Right cardiac atrium (tissue), 5 donors: Measurements from ENCODE around the gene HTR1E. TPM values are rescaled to one million over a fixed set of nuclear protein-coding genes. Genes with fewer than 3 reads are reported as not detected.
A peak's percentile ranks its signal among the peaks of the same experiment; 100 is the strongest.
"Not testable (repeated sequence)": the region's sequence is repeated elsewhere in the genome, so short reads cannot be mapped to it uniquely, and the experiment has no call there.

Experiments used
- ATAC-seq, 2 donors: fragments of 200-7000 bp; cut with Tn5 transposase; one replicate each; pipeline versions ENCODE4 v1.8.0 to v1.9.1; 2020; ENCODE audit warnings: moderate library complexity in 2 of 2, mild to moderate bottlenecking in 1 of 2
- DNase-seq, 3 donors: peaks; one replicate each; pipeline ENCODE4 v3.0.0-alpha.2; 2020
- H3K27ac ChIP-seq: one replicate; pipeline ENCODE4 v1.5.1; 2013; ENCODE audit warnings: mild to moderate bottlenecking, low read length, control low read depth, moderate library complexity
- H3K27me3 ChIP-seq: one replicate; pipeline ENCODE4 v1.6.1; 2013; ENCODE audit not compliant: control insufficient read depth, insufficient read depth
- H3K4me1 ChIP-seq: one replicate; pipeline ENCODE4 v1.6.1; 2013; ENCODE audit warnings: low read length; ENCODE audit not compliant: control insufficient read depth, insufficient read depth
- H3K4me3 ChIP-seq: one replicate; pipeline ENCODE4 v1.5.1; 2013; ENCODE audit warnings: low read length, control low read depth
- H3K9me3 ChIP-seq: one replicate; pipeline ENCODE4 v1.6.1; 2013; ENCODE audit warnings: low read length; ENCODE audit not compliant: control insufficient read depth
- WGBS: extraction: QIAGEN DNeasy Blood & Tissue Kit; methylation state at CpG from one replicate; pipeline ENCODE4 v1.1.7; 2013; 5-methylcytosine and 5-hydroxymethylcytosine counted together
- intact Hi-C, 4 donors: fragments of 100-400 bp; cut with DNase I; formaldehyde crosslinking; loops; one replicate each; pipeline versions ENCODE4 v1.11.0 to v1.14.0; 2022 to 2023
- polyA plus RNA-seq: library from polyadenylated mRNA; stranded (reverse); fragments of 200-250 nt; gene quantifications from one replicate; pipeline ENCODE4 v1.2.3, GENCODE V29; 2013
- total RNA-seq, 4 donors: library from RNA; stranded (reverse); fragmentation: NEBNext Ultra II Directional; extraction: Animal tissue kit (Norgen Biotek cat#: 25700); gene quantifications; one replicate each; pipeline ENCODE4 v1.2.1, GENCODE V29; 2021
- donor health status: healthy with polysubstance abuse.
- donor health status: DM: no; HTN: yes; CAD: no.
- donor health status: DM: no; HTN: no; CAD: no.
- donor health status: DM: no; HTN: yes; CAD: no; lungs with severe emphysema.
- donor health status: DM: yes; HTN: yes; CAD: no.

Gene HTR1E
- total and polyA plus RNA-seq, 5 donors: not detected

DNA sequence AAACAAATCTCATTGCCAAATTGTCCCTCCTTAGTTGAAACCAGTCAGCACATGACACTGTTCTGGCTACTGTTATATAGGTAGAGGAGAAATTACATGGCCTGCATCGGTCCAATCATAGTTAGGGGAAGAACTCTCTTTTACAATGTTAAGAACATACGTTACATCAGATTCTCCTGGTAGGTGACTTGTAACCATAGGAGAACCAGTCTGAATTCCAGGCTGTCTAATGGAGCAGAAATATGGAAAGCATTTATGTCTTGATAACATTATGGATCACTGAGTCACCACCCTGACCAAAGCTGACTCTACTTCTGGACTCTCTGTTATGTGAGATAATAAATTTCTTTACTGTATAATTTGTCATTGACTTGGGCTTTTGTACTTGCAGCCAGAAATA lies 40.9 kb downstream of the HTR1E start:
- DNase-seq (no peak), ATAC-seq (no peak)
- Histone ChIP-seq H3K4me3 (no peak overlapping the region), H3K27me3 (no peaks in the 10 kb centered on the region), H3K4me1 (no peaks in the 10 kb centered on the region), H3K27ac (no peak overlapping the region), H3K9me3 (no peaks in the 10 kb centered on the region)
- WGBS: 83% methylated on average over 2 of the region's 2 CpGs
- intact Hi-C loops: no loop called here

DNA sequence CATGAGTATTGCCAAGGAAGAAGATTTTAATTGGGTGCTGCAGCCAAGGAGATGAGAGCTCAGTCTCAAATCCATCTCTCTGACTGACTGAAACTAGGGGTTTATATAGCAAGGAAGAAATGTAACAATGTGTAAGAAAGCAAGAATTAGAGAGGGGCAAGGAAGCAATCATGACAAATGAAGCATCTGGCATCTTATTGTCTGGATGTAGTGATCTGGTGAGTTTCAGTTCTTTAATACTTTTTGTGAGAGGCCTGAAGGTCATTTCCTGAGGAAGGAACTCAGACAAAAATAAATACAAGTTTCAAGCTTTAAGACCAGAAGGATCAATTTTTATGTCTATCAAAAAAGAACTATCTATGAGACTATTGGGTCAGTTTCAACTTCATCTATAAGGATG lies 64.2 kb downstream of the HTR1E start:
- Histone ChIP-seq H3K4me1 (no peaks in the 10 kb centered on the region), H3K9me3 (no peaks in the 10 kb centered on the region), H3K27ac (no peak overlapping the region), H3K4me3 (no peak overlapping the region), H3K27me3 (no peaks in the 10 kb centered on the region)
- DNase-seq (no peak), ATAC-seq (no peak)
- intact Hi-C loops: no loop called here

DNA sequence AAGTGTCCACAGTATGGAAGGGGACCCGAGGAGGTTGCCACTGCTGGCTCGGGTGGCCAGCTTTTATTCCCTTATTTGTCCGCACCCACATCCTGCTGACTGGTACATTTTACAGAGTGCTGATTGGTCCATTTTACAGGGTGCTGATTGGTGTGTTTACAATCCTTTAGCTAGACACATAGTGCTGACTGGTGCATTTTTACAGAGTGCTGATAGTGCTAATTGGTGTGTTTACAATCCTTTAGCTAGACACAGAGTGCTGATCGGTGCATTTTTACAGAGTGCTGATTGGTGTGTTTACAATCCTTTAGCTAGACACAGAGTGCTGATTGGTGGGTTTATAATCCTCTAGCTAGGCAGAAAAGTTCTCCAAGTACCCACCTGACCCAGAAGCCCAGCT lies 65.1 kb downstream of the HTR1E start:
- H3K9me3 ChIP-seq, intact Hi-C loops, H3K27me3 ChIP-seq, DNase-seq, H3K4me3 ChIP-seq, H3K4me1 ChIP-seq, H3K27ac ChIP-seq, ATAC-seq: not testable (repeated sequence)
- 87% methylated on average over 4 of the region's 4 CpGs for WGBS

DNA sequence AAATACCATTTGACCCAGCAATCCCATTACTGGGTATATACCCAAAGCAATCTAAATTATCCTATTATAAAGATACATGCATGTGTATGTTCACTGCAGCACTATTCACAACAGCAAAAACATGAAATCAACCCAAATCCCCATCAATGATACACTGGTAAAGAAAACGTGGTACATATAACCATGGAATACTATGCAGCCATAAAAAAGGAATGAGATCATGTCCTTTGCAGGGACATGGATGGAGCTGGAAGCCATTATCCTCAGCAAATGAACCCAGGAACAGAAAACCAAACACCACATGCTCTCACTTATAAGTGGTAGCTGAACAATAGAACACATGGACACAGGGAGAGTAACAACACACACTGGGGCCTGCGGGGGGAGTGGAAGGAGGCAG lies 69.2 kb downstream of the HTR1E start:
- H3K4me3 ChIP-seq, H3K27me3 ChIP-seq, H3K9me3 ChIP-seq, H3K4me1 ChIP-seq, ATAC-seq, H3K27ac ChIP-seq, DNase-seq, intact Hi-C loops: not testable (repeated sequence)
- 70% methylated on average over 2 of the region's 2 CpGs for WGBS

DNA sequence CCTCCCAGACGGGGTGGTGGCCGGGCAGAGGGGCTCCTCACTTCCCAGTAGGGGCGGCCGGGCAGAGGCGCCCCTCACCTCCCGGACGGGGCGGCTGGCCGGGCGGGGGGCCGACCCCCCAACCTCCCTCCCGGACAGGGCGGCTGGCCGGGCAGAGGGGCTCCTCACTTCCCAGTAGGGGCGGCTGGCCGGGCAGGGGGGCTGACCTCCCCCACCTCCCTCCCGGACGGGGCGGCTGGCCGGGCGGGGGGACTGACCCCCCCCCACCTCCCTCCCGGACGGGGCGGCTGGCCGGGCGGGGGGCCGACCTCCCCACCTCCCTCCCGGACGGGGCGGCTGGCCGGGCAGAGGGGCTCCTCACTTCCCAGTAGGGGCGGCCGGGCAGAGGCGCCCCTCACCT lies 72.3 kb downstream of the HTR1E start:
- H3K27ac ChIP-seq, ATAC-seq, H3K4me3 ChIP-seq, H3K9me3 ChIP-seq, H3K27me3 ChIP-seq, intact Hi-C loops, H3K4me1 ChIP-seq: not testable (repeated sequence)
- WGBS: 96% methylated on average over 16 of the region's 34 CpGs
- DNase-seq: peak in 1 of 3 donors; percentile 55

DNA sequence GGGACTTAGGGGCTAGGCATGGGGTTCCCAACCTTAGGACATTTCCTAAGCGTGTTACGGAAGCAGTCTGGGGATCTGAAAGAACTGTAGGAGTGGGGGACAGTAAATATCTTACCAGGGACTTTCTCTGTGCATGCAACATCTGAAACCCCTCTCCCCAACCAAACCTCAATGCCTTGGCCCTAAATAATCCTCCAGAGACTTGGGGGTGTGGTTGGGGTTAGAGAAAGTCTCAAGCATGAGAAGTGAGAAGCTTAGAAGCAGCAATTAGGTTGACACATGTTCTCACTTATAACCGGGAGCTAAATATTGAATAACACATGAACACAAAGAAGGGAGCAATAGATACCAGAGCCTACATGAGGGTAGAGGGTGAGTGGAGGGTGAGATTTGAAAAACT lies 74.7 kb downstream of the HTR1E start:
- DNase-seq: no peak
- Histone ChIP-seq H3K27me3 (no peaks in the 10 kb centered on the region), H3K9me3 (no peaks in the 10 kb centered on the region), H3K27ac (no peak overlapping the region), H3K4me3 (no peak overlapping the region), H3K4me1 (no peaks in the 10 kb centered on the region)
- 96% methylated on average over 3 of the region's 3 CpGs for WGBS
- intact Hi-C loops: no loop called here
- ATAC-seq: no peak

DNA sequence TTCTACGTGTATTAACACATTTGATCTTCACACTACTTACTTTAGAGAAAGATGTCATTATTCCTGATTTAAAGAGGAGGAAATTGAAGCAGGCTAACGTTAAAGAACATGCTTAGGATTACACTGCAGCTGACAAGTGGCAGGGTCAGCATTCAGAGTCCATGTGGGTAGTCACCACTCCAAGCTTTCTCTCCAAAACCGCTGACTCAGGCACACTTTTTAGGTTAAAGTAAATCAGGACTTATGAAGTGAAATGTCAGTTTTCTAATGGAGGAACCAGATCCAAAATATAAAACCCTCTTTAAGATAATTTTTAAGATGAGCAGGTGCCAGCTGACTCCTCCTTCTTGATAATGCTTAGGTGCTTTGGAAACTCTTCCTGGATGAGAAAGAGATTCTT lies 75.4 kb downstream of the HTR1E start:
- intact Hi-C loops: no loop called here
- ATAC-seq (no peak), DNase-seq (no peak)
- 68% methylated on average over 3 of the region's 3 CpGs for WGBS
- Histone ChIP-seq H3K27ac (no peak overlapping the region), H3K4me1 (no peaks in the 10 kb centered on the region), H3K27me3 (no peaks in the 10 kb centered on the region), H3K4me3 (no peak overlapping the region), H3K9me3 (no peaks in the 10 kb centered on the region)

DNA sequence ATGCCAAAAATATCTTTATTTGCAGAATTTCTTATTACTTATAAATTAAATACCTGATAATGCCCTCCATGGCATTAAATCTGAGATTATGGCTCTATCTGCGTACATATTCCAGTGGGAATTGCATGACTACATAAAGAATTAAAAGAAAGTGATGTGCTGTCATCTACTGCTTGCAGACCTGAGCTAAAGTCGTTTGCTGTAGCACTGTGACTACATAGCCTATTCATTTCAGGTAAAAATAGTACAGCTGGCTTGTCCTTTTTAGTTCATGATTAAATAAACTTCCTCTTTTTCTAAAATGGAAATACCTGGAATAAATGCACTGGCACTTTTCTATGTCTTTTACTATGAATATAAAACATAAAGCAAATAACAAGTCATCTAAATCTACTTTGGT lies 79.4 kb downstream of the HTR1E start:
- 53% methylated on average over 2 of the region's 2 CpGs for WGBS
- Histone ChIP-seq H3K4me3 (no peak overlapping the region), H3K27ac (no peak overlapping the region), H3K27me3 (no peaks in the 10 kb centered on the region), H3K9me3 (no peaks in the 10 kb centered on the region), H3K4me1 (no peaks in the 10 kb centered on the region)
- intact Hi-C loops: no loop called here
- DNase-seq (no peak), ATAC-seq (no peak)

DNA sequence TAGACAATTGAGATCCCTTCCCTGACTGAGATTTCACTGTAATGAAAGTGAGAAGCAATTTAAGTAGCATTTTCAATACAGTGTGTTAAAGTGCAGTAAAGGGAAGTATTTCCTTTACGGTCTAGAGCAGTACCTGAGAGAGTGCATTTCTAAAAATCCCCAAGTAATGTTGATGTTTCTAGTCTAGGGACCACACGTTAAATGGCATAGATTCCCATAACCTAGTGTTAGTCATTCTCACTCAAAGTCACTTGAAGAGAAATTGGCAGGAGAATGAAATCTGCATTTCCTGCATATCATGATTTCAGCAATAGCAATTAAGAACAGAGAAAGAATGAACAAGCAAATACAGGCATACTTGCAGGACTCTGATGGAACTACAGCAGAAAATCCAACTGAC lies 89.7 kb downstream of the HTR1E start:
- Histone ChIP-seq H3K27ac (no peak overlapping the region), H3K4me1 (no peaks in the 10 kb centered on the region), H3K27me3 (no peaks in the 10 kb centered on the region), H3K9me3 (no peaks in the 10 kb centered on the region), H3K4me3 (no peak overlapping the region)
- intact Hi-C loops: no loop called here
- ATAC-seq (no peak), DNase-seq (no peak)
- WGBS: 60% methylated on average over 2 of the region's 2 CpGs

DNA sequence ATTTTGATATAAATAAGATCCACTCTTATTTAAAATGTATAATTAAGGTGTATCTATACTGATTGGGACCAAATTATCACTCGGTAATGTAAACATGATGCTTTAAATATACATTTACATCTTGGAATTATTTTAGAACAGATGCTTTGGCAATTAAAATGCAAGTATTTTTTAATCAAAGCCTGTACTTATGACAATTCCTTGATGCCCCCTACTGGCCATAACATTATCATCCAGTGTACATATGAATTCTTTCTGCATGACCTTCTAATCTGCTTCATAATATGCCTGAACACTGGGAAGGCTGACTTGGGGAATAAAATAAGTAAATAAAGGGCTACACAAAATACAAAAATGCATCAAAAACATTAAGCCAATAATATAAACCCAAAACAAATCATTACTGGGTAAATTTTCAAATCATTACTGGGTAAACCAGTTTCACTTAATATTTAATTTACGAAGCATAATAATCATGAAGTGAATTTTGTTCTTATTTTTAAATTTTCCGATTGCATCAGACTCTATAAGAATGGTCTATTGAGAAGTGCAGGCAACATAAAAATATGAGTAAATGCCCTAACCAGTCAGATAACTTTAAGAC lies 92.5 kb downstream of the HTR1E start:
- 71% methylated on average over 3 of the region's 3 CpGs for WGBS
- no peaks in the 10 kb centered on the region for H3K4me1 ChIP-seq
- ATAC-seq: no peak

DNA sequence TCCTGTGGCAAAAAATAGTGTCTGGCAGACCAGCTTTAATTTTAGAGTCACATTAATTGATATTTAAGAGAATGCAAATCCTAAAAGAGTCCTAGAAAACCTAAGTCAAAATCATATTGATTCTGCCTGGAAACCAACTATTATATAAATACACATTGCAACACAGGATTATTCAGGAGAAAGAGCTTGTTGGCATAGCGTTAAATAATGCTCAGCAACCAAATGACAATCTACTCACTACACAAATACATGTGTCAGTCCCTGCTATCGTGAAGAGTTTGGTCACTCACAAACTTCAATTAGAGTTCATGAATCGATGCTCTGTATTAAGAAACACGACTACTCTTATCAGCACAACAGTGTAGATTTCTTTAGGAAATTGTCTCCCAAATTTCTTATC lies 103.4 kb downstream of the HTR1E start:
- no peak overlapping the region for H3K4me3 ChIP-seq
- WGBS: 77% methylated on average over 4 of the region's 4 CpGs
- ATAC-seq (no peak), DNase-seq (no peak)
- H3K9me3 ChIP-seq: peaks cover 1% of the 10 kb centered on the region
- H3K27me3 ChIP-seq: no peaks in the 10 kb centered on the region
- no peak overlapping the region for H3K27ac ChIP-seq
- intact Hi-C loops: no loop called here
- H3K4me1 ChIP-seq: no peaks in the 10 kb centered on the region

More for the DNA sequence above, 92.5 kb downstream of the HTR1E start:
- intact Hi-C loops: no loop called here
- DNase-seq: no peak
- no peak overlapping the region for H3K27ac ChIP-seq
- no peaks in the 10 kb centered on the region for H3K27me3 ChIP-seq
- H3K4me3 ChIP-seq: no peak overlapping the region
- no peaks in the 10 kb centered on the region for H3K9me3 ChIP-seq

DNA sequence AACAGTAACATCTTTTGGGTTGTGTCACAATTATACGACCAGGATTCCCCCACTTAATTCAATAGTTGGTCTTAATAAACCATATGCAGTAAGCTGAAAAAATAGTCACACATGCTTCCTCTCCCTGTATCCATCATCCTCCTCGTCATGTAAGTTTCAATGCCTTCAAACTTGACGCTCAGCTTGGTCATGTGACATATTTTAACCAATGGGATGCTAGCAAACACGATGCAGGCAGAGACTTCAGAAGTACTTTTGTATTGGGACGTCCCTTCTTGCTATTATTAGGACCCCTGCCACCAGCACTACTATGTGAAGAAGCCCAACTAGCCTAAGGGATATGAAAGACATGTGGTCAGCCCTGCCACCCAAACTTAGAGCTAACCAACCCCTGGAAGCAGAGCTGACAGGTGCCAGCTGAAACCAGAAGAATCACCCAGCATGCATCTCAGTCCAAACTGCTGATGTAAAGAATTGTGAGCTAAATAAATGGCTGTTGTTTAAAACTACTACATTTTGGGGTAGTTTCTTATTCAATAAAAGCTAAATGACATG lies 108.3 kb downstream of the HTR1E start:
- Histone ChIP-seq H3K9me3 (peaks cover 1% of the 10 kb centered on the region), H3K27me3 (no peaks in the 10 kb centered on the region), H3K4me1 (no peaks in the 10 kb centered on the region), H3K4me3 (no peak overlapping the region), H3K27ac (no peak overlapping the region)
- ATAC-seq: no peak
- intact Hi-C loops: no loop called here
- 47% methylated on average over 5 of the region's 5 CpGs for WGBS
- DNase-seq: no peak
